Endothelial cell of umbilical vein (primary cell): ENCODE results near the gene UBE2S. TPM values are rescaled to one million over a fixed set of nuclear protein-coding genes. Genes with fewer than 3 reads are reported as not detected.

ENCODE experiments used
- BruUV-seq: library from RNA; stranded (reverse); fragments of 400-500 nt; replicated peaks from 2 replicates; lab custom pipeline; 2021; lab: Mats Ljungman, UMichigan
- CTCF ChIA-PET: fragments of 300-600, 350-600 bp; sonication (Branson Sonifier 250); formaldehyde crosslinking; loops from one replicate; lab custom pipeline; 2021; ENCODE audit warnings: antibody characterized with exemption, inconsistent platforms; lab: Charles Lee
- POLR2A ChIA-PET: fragments of 300-600, 350-600 bp; sonication (Branson Sonifier 250); formaldehyde crosslinking; loops from one replicate; lab custom pipeline; 2021; ENCODE audit warnings: antibody characterized with exemption, inconsistent platforms; lab: Charles Lee
- DNase-seq: peaks from one replicate; pipeline ENCODE4 v3.0.0-alpha.2; 2011; ENCODE audit warnings: low read depth, low spot score
- FAIRE-seq: peaks from 2 replicates; lab custom pipeline; 2011; peaks lifted over from hg19 to GRCh38; lab: Jason Lieb, UNC
- H2AFZ ChIP-seq: 2 replicates; pipeline ENCODE4 v1.6.0; 2012; ENCODE audit warnings: low read depth, low read length, control low read depth, inconsistent platforms
- H3K27ac ChIP-seq: 2 replicates; pipeline ENCODE4 v1.5.1; 2011; ENCODE audit warnings: low read depth, mild to moderate bottlenecking, control low read depth, low read length, moderate library complexity; ENCODE audit not compliant: insufficient read depth
- H3K27me3 ChIP-seq, 2 experiments: 2 replicates each; pipeline versions ENCODE4 v1.6.0 to v1.6.1; 2011; ENCODE audit warnings: low read length in 2 of 2, mixed read lengths in 1 of 2; ENCODE audit not compliant: control insufficient read depth in 2 of 2, insufficient read depth in 2 of 2
- H3K36me3 ChIP-seq, 2 experiments: 2 replicates in 1 of 2; 3 replicates in 1 of 2; pipeline ENCODE4 v1.5.1; 2011; ENCODE audit warnings: low read length in 2 of 2, mild to moderate bottlenecking in 1 of 2, moderate library complexity in 1 of 2; ENCODE audit not compliant: control insufficient read depth in 2 of 2, insufficient read depth in 2 of 2; ENCODE audit errors: extremely low read depth in 1 of 2
- H3K4me1 ChIP-seq: 3 replicates; pipeline ENCODE4 v1.5.1; 2011; ENCODE audit warnings: mild to moderate bottlenecking, low read length; ENCODE audit not compliant: control insufficient read depth, insufficient read depth; ENCODE audit errors: extremely low read depth
- H3K4me2 ChIP-seq: 2 replicates; pipeline ENCODE4 v1.6.1; 2011; ENCODE audit warnings: low read length, control low read depth, mixed read lengths; ENCODE audit not compliant: insufficient read depth
- H3K4me3 ChIP-seq, 3 experiments: fragments of 200-600 bp in 1 of 3; sonication (generic), shearing (Covaris generic) in 1 of 3; replicated peaks in 1 of 3; 2 replicates each; pipeline ENCODE4 v1.5.1; 2011 to 2016; ENCODE audit warnings: control low read depth in 3 of 3, low read length in 3 of 3, mild to moderate bottlenecking in 2 of 3, inconsistent platforms in 1 of 3, low read depth in 1 of 3, moderate library complexity in 1 of 3; ENCODE audit not compliant: insufficient read depth in 1 of 3
- H3K79me2 ChIP-seq: 2 replicates; pipeline ENCODE4 v1.6.0; 2012; ENCODE audit warnings: low read length, inconsistent platforms; ENCODE audit not compliant: control insufficient read depth, insufficient read depth
- H3K9ac ChIP-seq: replicated peaks from 2 replicates; pipeline ENCODE3; 2011; ENCODE audit warnings: low read length, control low read depth; ENCODE audit not compliant: insufficient read depth; ENCODE audit errors: extremely low read depth
- H3K9me1 ChIP-seq: replicated peaks from 3 replicates; pipeline ENCODE4 v1.6.0; 2011; ENCODE audit warnings: mild to moderate bottlenecking, low read length; ENCODE audit not compliant: control insufficient read depth, insufficient read depth; ENCODE audit errors: extremely low read depth
- H3K9me3 ChIP-seq: replicated peaks from 2 replicates; pipeline ENCODE4 v1.5.1; 2012; ENCODE audit warnings: low read length, inconsistent platforms; ENCODE audit not compliant: control insufficient read depth, insufficient read depth
- H4K20me1 ChIP-seq: replicated peaks from 2 replicates; pipeline ENCODE3; 2011; ENCODE audit warnings: mild to moderate bottlenecking, low read length; ENCODE audit not compliant: control insufficient read depth, insufficient read depth; ENCODE audit errors: extremely low read depth
- CTCF ChIP-seq, 2 donors: IDR thresholded peaks; 1 replicate in 1 of 2; 2 replicates in 1 of 2; pipeline ENCODE4 v1.5.1; 2011; ENCODE audit warnings: low read length in 2 of 2, mild to moderate bottlenecking in 2 of 2, moderate library complexity in 2 of 2, control low read depth in 1 of 2, inconsistent platforms in 1 of 2, low read depth in 1 of 2; ENCODE audit not compliant: insufficient read depth in 1 of 2; ENCODE audit errors: extremely low read depth in 1 of 2
- EZH2 ChIP-seq: IDR thresholded peaks from 2 replicates; pipeline ENCODE4 v1.6.1; 2012; ENCODE audit warnings: borderline replicate concordance, low read depth, mild to moderate bottlenecking, moderate library complexity, low read length, inconsistent platforms; ENCODE audit not compliant: severe bottlenecking
- FOS ChIP-seq: IDR thresholded peaks from 2 replicates; pipeline ENCODE4 v1.6.1; 2011; ENCODE audit warnings: mild to moderate bottlenecking, low read length, moderate library complexity, borderline replicate concordance; ENCODE audit not compliant: insufficient read depth
- GATA2 ChIP-seq: IDR thresholded peaks from 2 replicates; pipeline ENCODE4 v1.7.0; 2011; ENCODE audit warnings: low read depth, mild to moderate bottlenecking, moderate library complexity, mixed read lengths, low read length; ENCODE audit not compliant: insufficient read length, insufficient read depth
- JUN ChIP-seq: IDR thresholded peaks from 2 replicates; pipeline ENCODE4 v1.6.1; 2011; ENCODE audit warnings: borderline replicate concordance, low read depth; ENCODE audit not compliant: insufficient read length, insufficient read depth
- MAX ChIP-seq: IDR thresholded peaks from 2 replicates; pipeline ENCODE4 v1.6.1; 2011; ENCODE audit not compliant: insufficient read depth, insufficient read length
- POLR2A ChIP-seq: IDR thresholded peaks from 2 replicates; pipeline ENCODE4 v1.6.1; 2012; ENCODE audit warnings: low read depth, mild to moderate bottlenecking, control low read depth, low read length
- POLR2AphosphoS5 ChIP-seq: IDR thresholded peaks from 2 replicates; pipeline ENCODE4 v1.6.1; 2012; ENCODE audit warnings: low read depth, mild to moderate bottlenecking, control low read depth, low read length, moderate library complexity; ENCODE audit not compliant: insufficient read depth
- dilution Hi-C: fragments of 300-500 bp; cut with MboI; formaldehyde crosslinking; loops from one replicate; pipeline ENCODE4 v1.15.0; 2019; ENCODE audit warnings: low sequenced_read_pairs; ENCODE audit not compliant: extremely low pct_ligation_motif_present
- intact Hi-C: fragments of 100-400 bp; cut with micrococcal nuclease; formaldehyde crosslinking; loops from one replicate; pipeline ENCODE4 v1.10.0; 2022
- polyA plus RNA-seq, 4 experiments: library from polyadenylated mRNA; depleted of rRNA in 3 of 4; stranded (reverse) in 3 of 4; unstranded in 1 of 4; fragments of >200 nt; gene quantifications; 2 replicates each; pipeline versions ENCODE4 v1.2.1 to v1.2.3, GENCODE V29; 2011 to 2012; ENCODE audit warnings: missing spikeins in 1 of 4
- total RNA-seq: library from RNA; stranded (reverse); gene quantifications from 2 replicates; pipeline ENCODE4 v1.2.3, GENCODE V29; 2021

UBE2S gene
- total and polyA plus RNA-seq, 2 donors (not counting 3 experiments of a cell fraction or from before 2014, with no cell fraction given), result 183 to 257 TPM

GRCh38 chr19:55368701-55369563 lies 38.7 kb downstream of the UBE2S start:
- Histone ChIP-seq H3K4me3 (no peak overlapping the region), H3K36me3 (no peaks in the 10 kb centered on the region), H3K27me3 (peaks cover 10 to 21% of the 10 kb centered on the region in 2 experiments), H3K4me1 (peaks cover 3% of the 10 kb centered on the region), H3K9ac (no peak overlapping the region), H3K27ac (no peak overlapping the region), H3K79me2 (no peaks in the 10 kb centered on the region), H2AFZ (no peak overlapping the region), H3K9me3 (no peaks in the 10 kb centered on the region), H3K9me1 (no peaks in the 10 kb centered on the region), H4K20me1 (no peaks in the 10 kb centered on the region), H3K4me2 (no peak overlapping the region)
- DNase-seq (no peak), FAIRE-seq (no peak)
- intact Hi-C loops, result no loop called here
- dilution Hi-C loops, result no loop called here
- ChIA-PET CTCF (interaction anchor here (0.9 to 1.4 kb wide), 2 partner anchors 29 to 77 kb away, joined by 3 read pairs; partner anchors contain the start of gene KMT5C), POLR2A (interaction anchor here (1.2 kb wide), 1 partner anchor 110 kb away, joined by 3 read pairs; the partner anchor contains the start of gene PPP6R1)
- no TSS peak for BruUV-seq
- no peak for TF ChIP-seq JUN
- TF ChIP-seq EZH2, result peak; percentile 18

- intact Hi-C loops, result no loop called here
- H3K9me1 ChIP-seq, result no peaks in the 10 kb centered on the region
- DNase-seq (no peak), FAIRE-seq (no peak)
- H3K4me3 ChIP-seq, result no peak overlapping the region
- no TSS peak for BruUV-seq
- H3K27ac ChIP-seq, result no peak overlapping the region
- peaks cover 10 to 21% of the 10 kb centered on the region in 2 experiments for H3K27me3 ChIP-seq
- dilution Hi-C loops, result no loop called here
- ChIA-PET CTCF (interaction anchor here (1.4 kb wide), 1 partner anchor 29 kb away, joined by 3 read pairs; the partner anchor contains the start of gene KMT5C), POLR2A (interaction anchor here (1.2 kb wide), 1 partner anchor 109 kb away, joined by 3 read pairs; the partner anchor contains the start of gene PPP6R1)
- peaks cover 3% of the 10 kb centered on the region for H3K4me1 ChIP-seq
- H2AFZ ChIP-seq, result no peak overlapping the region
- TF ChIP-seq POLR2A (no peak), CTCF (IDR thresholded peaks at IDR 0.05; ENCODE audit: extremely low read depth in 1 of 2, insufficient read depth in 1 of 2, low read depth in 1 of 2, low read length in 2 of 2) (no peak), POLR2AphosphoS5 (no peak), FOS (no peak), EZH2 (no peak), MAX (no peak), GATA2 (no peak)
- H3K9ac ChIP-seq, result no peak overlapping the region
- H3K9me3 ChIP-seq, result no peaks in the 10 kb centered on the region
- no peak overlapping the region for H3K4me2 ChIP-seq
- no peaks in the 10 kb centered on the region for H3K36me3 ChIP-seq
- no peaks in the 10 kb centered on the region for H3K79me2 ChIP-seq
- H4K20me1 ChIP-seq, result no peaks in the 10 kb centered on the region
Measured at GRCh38 chr19:55368106-55368505, 39.5 kb downstream of the UBE2S start.
